ENCODE measurements around the gene FTHL17. TPM values are rescaled to one million over a fixed set of nuclear protein-coding genes. Genes with fewer than 3 reads are reported as not detected.
A peak's percentile ranks its signal among the peaks of the same experiment; 100 is the strongest.

The FTHL17 gene
- total and polyA plus RNA-seq, 4 donors = not detected

- Histone ChIP-seq H3K4me1 (ENCODE audit: control insufficient read depth in 5 of 5, insufficient read depth in 5 of 5, low read length in 5 of 5) (no peaks in the 10 kb centered on the region), H3K9me3 (ENCODE audit: control insufficient read depth in 4 of 4, insufficient read depth in 3 of 4, low read length in 3 of 4) (peaks cover 0 to 5% (median 0%) of the 10 kb centered on the region in 4 donors), H3K27me3 (ENCODE audit: control insufficient read depth in 3 of 3, insufficient read depth in 3 of 3, low read length in 2 of 3) (peaks cover 2 to 4% (median 3%) of the 10 kb centered on the region in 3 donors), H3K36me3 (ENCODE audit: control insufficient read depth in 4 of 4, insufficient read depth in 4 of 4, low read length in 4 of 4) (no peaks in the 10 kb centered on the region), H3K27ac (ENCODE audit: low read depth in 1 of 2, low read length in 1 of 2) (no peak overlapping the region), H3K9ac (ENCODE audit: insufficient read depth in 1 of 2, low read length in 2 of 2) (no peak overlapping the region), H3K4me3 (no peak overlapping the region)
- ATAC-seq (ENCODE audit: insufficient read depth, low FRiP score) (no peak), DNase-seq (no peak)
- no peak for TF ChIP-seq CTCF (IDR thresholded peaks at IDR 0.05; ENCODE audit: control extremely low read depth, extremely low read depth)
- WGBS, 2 donors = 90 to 95% methylated on average over 1 of the region's 1 CpG
Measured at GRCh38 chrX:31024866-31025265, 47.0 kb downstream of the FTHL17 start.

GRCh38 chrX:31021537-31021936 is 50.3 kb downstream of the FTHL17 start:
- H3K27me3 ChIP-seq (ENCODE audit: control insufficient read depth in 3 of 3, insufficient read depth in 3 of 3, low read length in 2 of 3) = peaks cover 0 to 4% (median 0%) of the 10 kb centered on the region in 3 donors
- peaks cover 0 to 5% (median 0%) of the 10 kb centered on the region in 4 donors for H3K9me3 ChIP-seq (ENCODE audit: control insufficient read depth in 4 of 4, insufficient read depth in 3 of 4, low read length in 3 of 4)
- ATAC-seq (ENCODE audit: insufficient read depth, low FRiP score) (no peak), DNase-seq (peak; percentile 76 to 89 (median 86))
- H3K27ac ChIP-seq (ENCODE audit: low read depth in 1 of 2, low read length in 1 of 2) = no peak overlapping the region
- H3K36me3 ChIP-seq (ENCODE audit: control insufficient read depth in 4 of 4, insufficient read depth in 4 of 4, low read length in 4 of 4) = no peaks in the 10 kb centered on the region
- WGBS, 2 donors = 59 to 68% methylated on average over 2 of the region's 2 CpGs
- no peaks in the 10 kb centered on the region for H3K4me1 ChIP-seq (ENCODE audit: control insufficient read depth in 5 of 5, insufficient read depth in 5 of 5, low read length in 5 of 5)
- no peak for TF ChIP-seq CTCF (IDR thresholded peaks at IDR 0.05; ENCODE audit: control extremely low read depth, extremely low read depth)
- no peak overlapping the region for H3K9ac ChIP-seq (ENCODE audit: insufficient read depth in 1 of 2, low read length in 2 of 2)
- H3K4me3 ChIP-seq = no peak overlapping the region

Other genes starting within 250 kb of the FTHL17 start
- gene TAB3, start 182.8 kb downstream of the FTHL17 start, total RNA-seq = 10 to 100 TPM; 17.2 to 24.8 TPM
- gene TAB3, start 182.8 kb downstream of the FTHL17 start, polyA plus RNA-seq = 10 to 100 TPM in 1 of 2 donors, 1 to 10 TPM in 1; 7.6 to 10.3 TPM